Measurements from ENCODE around the gene SLC27A5. TPM values are rescaled to one million over a fixed set of nuclear protein-coding genes. Genes with fewer than 3 reads are reported as not detected.

SLC27A5 gene
- total and polyA plus RNA-seq, 9 of the 15 experiments (the other 6 are each of a cell fraction or from before 2014, with no cell fraction given): 42.2 to 318 (median 64.7) TPM

GRCh38 chr19:58558623-58559274, 47.0 kb upstream of the SLC27A5 start (continued):
- TF ChIP-seq, protein P1, sequence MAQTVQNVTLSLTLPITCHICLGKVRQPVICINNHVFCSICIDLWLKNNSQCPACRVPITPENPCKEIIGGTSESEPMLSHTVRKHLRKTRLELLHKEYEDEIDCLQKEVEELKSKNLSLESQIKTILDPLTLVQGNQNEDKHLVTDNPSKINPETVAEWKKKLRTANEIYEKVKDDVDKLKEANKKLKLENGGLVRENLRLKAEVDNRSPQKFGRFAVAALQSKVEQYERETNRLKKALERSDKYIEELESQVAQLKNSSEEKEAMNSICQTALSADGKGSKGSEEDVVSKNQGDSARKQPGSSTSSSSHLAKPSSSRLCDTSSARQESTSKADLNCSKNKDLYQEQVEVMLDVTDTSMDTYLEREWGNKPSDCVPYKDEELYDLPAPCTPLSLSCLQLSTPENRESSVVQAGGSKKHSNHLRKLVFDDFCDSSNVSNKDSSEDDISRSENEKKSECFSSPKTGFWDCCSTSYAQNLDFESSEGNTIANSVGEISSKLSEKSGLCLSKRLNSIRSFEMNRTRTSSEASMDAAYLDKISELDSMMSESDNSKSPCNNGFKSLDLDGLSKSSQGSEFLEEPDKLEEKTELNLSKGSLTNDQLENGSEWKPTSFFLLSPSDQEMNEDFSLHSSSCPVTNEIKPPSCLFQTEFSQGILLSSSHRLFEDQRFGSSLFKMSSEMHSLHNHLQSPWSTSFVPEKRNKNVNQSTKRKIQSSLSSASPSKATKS (CRISPR knock-in tag; IDR thresholded peaks at IDR 0.05): no peak
- TF ChIP-seq BRCA1 (IDR thresholded peaks at IDR 0.05): no peak
- no peak for TF ChIP-seq BRCA1 (CRISPR knock-in tag; IDR thresholded peaks at IDR 0.05)
- no peak for TF ChIP-seq RBM15 (IDR thresholded peaks at IDR 0.05; ENCODE audit: insufficient read depth, low read length)
- TF ChIP-seq FOSL1 (tag; conservative IDR thresholded peaks at IDR 0.05): peak; percentile 48; the same call in 1 of the 2 replicates
- TF ChIP-seq KDM2B (CRISPR knock-in tag; IDR thresholded peaks at IDR 0.05): peak; percentile 66; the same call in 1 of the 2 replicates
- TF ChIP-seq MYC (IDR thresholded peaks at IDR 0.05; ENCODE audit: low read depth, low read length): no peak
- TF ChIP-seq MYC (CRISPR knock-in tag; IDR thresholded peaks at IDR 0.05; ENCODE audit: borderline replicate concordance, low read depth): no peak
- TF ChIP-seq ATF4 (CRISPR knock-in tag; IDR thresholded peaks at IDR 0.05): no peak
- no peak for TF ChIP-seq ZNF165 (CRISPR knock-in tag; IDR thresholded peaks at IDR 0.05; ENCODE audit: borderline replicate concordance)
- peak; percentile 32; the same call in 1 of the 2 replicates for TF ChIP-seq PKNOX1 (IDR thresholded peaks at IDR 0.05)
- no peak; the same call in 1 of the 2 replicates for TF ChIP-seq RNF2 (IDR thresholded peaks at IDR 0.05)
- 0 out of 2 replicates have a peak, but pooled peaks have one; percentile 29 for TF ChIP-seq ZNF133 (CRISPR knock-in tag; IDR thresholded peaks at IDR 0.05)
- TF ChIP-seq PYGO2 (tag; IDR thresholded peaks at IDR 0.05): no peak
- TF ChIP-seq JUN (IDR thresholded peaks at IDR 0.05; ENCODE audit: borderline replicate concordance, low read depth, low read length): no peak
- TF ChIP-seq JUN (CRISPR knock-in tag; IDR thresholded peaks at IDR 0.05; ENCODE audit: borderline replicate concordance): no peak
- no peak for TF ChIP-seq MXD1 (CRISPR knock-in tag; IDR thresholded peaks at IDR 0.05; ENCODE audit: borderline replicate concordance, poor library complexity, severe bottlenecking)
- no peak for TF ChIP-seq KDM4B (IDR thresholded peaks at IDR 0.05; ENCODE audit: borderline replicate concordance in 2 of 2, low read depth in 1 of 2)
- TF ChIP-seq CREM (IDR thresholded peaks at IDR 0.05; ENCODE audit: low read depth): peak; percentile 94
- peak; percentile 69 for TF ChIP-seq HNRNPL (IDR thresholded peaks at IDR 0.05; ENCODE audit: low read depth, low read length)
- TF ChIP-seq GABPB1 (CRISPR knock-in tag; IDR thresholded peaks at IDR 0.05): peak; percentile 95
- TF ChIP-seq STAT5A (IDR thresholded peaks at IDR 0.05; ENCODE audit: borderline replicate concordance, low read length): no peak
- no peak for TF ChIP-seq SMARCA5 (IDR thresholded peaks at IDR 0.05)
- TF ChIP-seq ZNF253 (CRISPR knock-in tag; conservative IDR thresholded peaks at IDR 0.05): no peak
- no peak for TF ChIP-seq THAP7 (CRISPR knock-in tag; IDR thresholded peaks at IDR 0.05)

Measured in K562 (cell line).